HCT116 (cell line): Measurements from ENCODE around the gene TCP11. TPM values are rescaled to one million over a fixed set of nuclear protein-coding genes. Genes with fewer than 3 reads are reported as not detected.

ENCODE experiments used
- ATAC-seq: fragments of 200-7000 bp; cut with Tn5 transposase; 2 replicates; pipeline ENCODE4 v1.9.1; 2020; ENCODE audit warnings: mild to moderate bottlenecking, moderate library complexity
- BruUV-seq: library from RNA; stranded (reverse); fragments of 400-500 nt; replicated peaks from 2 replicates; lab custom pipeline; 2021; lab: Mats Ljungman, UMichigan
- CTCF ChIA-PET: fragments of 300-600 bp; sonication (Branson Sonifier 250); formaldehyde crosslinking; loops from one replicate; lab custom pipeline; 2021; ENCODE audit warnings: antibody characterized with exemption; lab: Charles Lee
- POLR2A ChIA-PET: fragments of 300-600, 350-600 bp; sonication (Branson Sonifier 250); formaldehyde crosslinking; loops from one replicate; lab custom pipeline; 2021; ENCODE audit warnings: antibody characterized with exemption; lab: Charles Lee
- RAD21 ChIA-PET, 2 experiments: fragments of 300-600 bp; sonication (Branson Sonifier 250); formaldehyde crosslinking; loops; one replicate each; lab custom pipeline; 2023; ENCODE audit warnings: low total read pairs in 2 of 2; ENCODE audit not compliant: uncharacterized antibody in 2 of 2, unreplicated experiment in 2 of 2, low non-redundant PET in 1 of 2; lab: Charles Lee
- DNase-seq: peaks from one replicate; pipeline ENCODE4 v3.0.0-alpha.2; 2010; ENCODE audit warnings: low read depth, low spot score
- H2AFZ ChIP-seq: fragments of 200-600 bp; shearing (Covaris generic), sonication (generic); 2 replicates; pipeline ENCODE4 v1.6.1; 2017; ENCODE audit warnings: low read depth, mixed run types, mixed read lengths, antibody characterized with exemption, low read length; ENCODE audit not compliant: poor library complexity, severe bottlenecking
- H3K27ac ChIP-seq: 2 replicates; pipeline ENCODE4 v1.5.1; 2012; ENCODE audit warnings: low read depth, low read length
- H3K27me3 ChIP-seq: fragments of 200-600 bp; sonication (generic); 2 replicates; pipeline ENCODE4 v1.6.1; 2016; ENCODE audit warnings: mixed run types, low read length, mixed read lengths; ENCODE audit not compliant: insufficient read depth
- H3K36me3 ChIP-seq, 2 experiments: fragments of 200-500 bp in 1 of 2; fragments of 200-600 bp in 1 of 2; sonication (Bioruptor generic) in 1 of 2; sonication (generic) in 1 of 2; 2 replicates each; pipeline versions ENCODE4 v1.5.1 to v1.6.1; 2014 to 2016; ENCODE audit warnings: low read length in 2 of 2, inconsistent platforms in 1 of 2, mixed read lengths in 1 of 2, mixed run types in 1 of 2; ENCODE audit not compliant: insufficient read depth in 2 of 2, control insufficient read depth in 1 of 2
- H3K4me1 ChIP-seq, 2 experiments: fragments of 200-600 bp in 1 of 2; sonication (generic) in 1 of 2; 2 replicates each; pipeline versions ENCODE4 v1.5.1 to v1.6.1; 2012 to 2017; ENCODE audit warnings: low read length in 2 of 2, inconsistent platforms in 1 of 2, mild to moderate bottlenecking in 1 of 2, mixed read lengths in 1 of 2, mixed run types in 1 of 2, moderate library complexity in 1 of 2; ENCODE audit not compliant: insufficient read depth in 2 of 2, control insufficient read depth in 1 of 2
- H3K4me2 ChIP-seq: fragments of 200-600 bp; sonication (generic); 2 replicates; pipeline ENCODE4 v1.6.1; 2017; ENCODE audit warnings: mixed run types, low read length, mixed read lengths
- H3K4me3 ChIP-seq, 2 experiments: fragments of 200-600 bp in 1 of 2; sonication (generic) in 1 of 2; replicated peaks in 1 of 2; 2 replicates each; pipeline ENCODE4 v1.5.1; 2011 to 2016; ENCODE audit warnings: low read length in 2 of 2, control low read depth in 1 of 2, low read depth in 1 of 2, mild to moderate bottlenecking in 1 of 2, mixed read lengths in 1 of 2, mixed run types in 1 of 2
- H3K79me2 ChIP-seq: fragments of 200-600 bp; sonication (generic); 2 replicates; pipeline ENCODE4 v1.6.1; 2017; ENCODE audit warnings: mild to moderate bottlenecking, mixed run types, low read length, moderate library complexity, mixed read lengths; ENCODE audit not compliant: insufficient read depth
- H3K9ac ChIP-seq: fragments of 200-600 bp; sonication (generic); 2 replicates; pipeline ENCODE4 v1.6.1; 2016; ENCODE audit warnings: low read length, mixed read lengths
- H3K9me2 ChIP-seq: fragments of 200-600 bp; sonication (generic), shearing (Covaris generic); 2 replicates; pipeline ENCODE4 v1.6.1; 2017; ENCODE audit warnings: mixed run types, mild to moderate bottlenecking, moderate library complexity; ENCODE audit not compliant: insufficient read depth
- H3K9me3 ChIP-seq, 2 experiments: fragments of 200-500 bp in 1 of 2; fragments of 200-600 bp in 1 of 2; sonication (Bioruptor generic) in 1 of 2; sonication (generic) in 1 of 2; 2 replicates each; pipeline ENCODE4 v1.6.1; 2014 to 2017; ENCODE audit warnings: low read length in 2 of 2, mixed read lengths in 2 of 2, inconsistent platforms in 1 of 2, low read depth in 1 of 2, mild to moderate bottlenecking in 1 of 2, mixed run types in 1 of 2, moderate library complexity in 1 of 2; ENCODE audit not compliant: control insufficient read depth in 1 of 2, insufficient read depth in 1 of 2
- H4K20me1 ChIP-seq: fragments of 200-600 bp; sonication (generic), shearing (Covaris generic); 2 replicates; pipeline ENCODE4 v1.6.1; 2017; ENCODE audit warnings: mixed run types, mild to moderate bottlenecking, moderate library complexity; ENCODE audit not compliant: insufficient read depth
- CEBPB ChIP-seq: IDR thresholded peaks from 2 replicates; pipeline ENCODE4 v1.6.1; 2012; ENCODE audit warnings: low read depth
- EGR1 ChIP-seq: IDR thresholded peaks from 2 replicates; pipeline ENCODE4 v1.6.1; 2012; ENCODE audit warnings: low read depth
- EZH2 ChIP-seq: fragments of 200-600 bp; sonication (generic); IDR thresholded peaks from 2 replicates; pipeline ENCODE4 v1.6.1; 2017; ENCODE audit warnings: antibody characterized with exemption, mixed run types
- EZH2phosphoT487 ChIP-seq: fragments of 200-600 bp; IDR thresholded peaks from 2 replicates; pipeline ENCODE4 v1.6.1; 2018; ENCODE audit warnings: antibody characterized with exemption, borderline replicate concordance
- FOSL1 ChIP-seq: IDR thresholded peaks from 2 replicates; pipeline ENCODE4 v1.6.1; 2012; ENCODE audit warnings: low read depth
- JUND ChIP-seq: IDR thresholded peaks from 2 replicates; pipeline ENCODE4 v1.6.1; 2012
- POLR2A ChIP-seq: IDR thresholded peaks from 2 replicates; pipeline ENCODE4 v1.7.0; 2011; ENCODE audit warnings: borderline replicate concordance; ENCODE audit not compliant: insufficient read depth, insufficient read length; ENCODE audit errors: extremely low read depth
- SIN3A ChIP-seq: IDR thresholded peaks from 2 replicates; pipeline ENCODE4 v1.6.1; 2012; ENCODE audit warnings: low read depth
- SP1 ChIP-seq: IDR thresholded peaks from 2 replicates; pipeline ENCODE4 v1.6.1; 2012; ENCODE audit warnings: low read depth
- YY1 ChIP-seq: IDR thresholded peaks from 2 replicates; pipeline ENCODE4 v1.6.1; 2011; ENCODE audit warnings: low read length, low read depth, moderate library complexity, mild to moderate bottlenecking; ENCODE audit not compliant: insufficient replicate concordance; ENCODE audit errors: extremely low read depth
- ZBTB33 ChIP-seq: IDR thresholded peaks from 2 replicates; pipeline ENCODE4 v1.6.1; 2011; ENCODE audit warnings: mild to moderate bottlenecking, low read length, moderate library complexity; ENCODE audit not compliant: insufficient replicate concordance; ENCODE audit errors: extremely low read depth
- ZFX ChIP-seq: fragments of 450-650 bp; IDR thresholded peaks from 2 replicates; pipeline ENCODE4 v1.6.1; 2017
- ZNF274 ChIP-seq: fragments of 200-500 bp; sonication (Bioruptor generic); IDR thresholded peaks from 2 replicates; pipeline ENCODE4 v1.6.1; 2014; ENCODE audit warnings: mild to moderate bottlenecking, low read depth, low read length, inconsistent platforms
- intact Hi-C: fragments of 100-400 bp; cut with micrococcal nuclease; formaldehyde crosslinking; loops from 2 replicates; pipeline ENCODE4 v1.10.0; 2022
- total RNA-seq: library from RNA; stranded (reverse); gene quantifications from one replicate; pipeline ENCODE4 v1.2.1, GENCODE V29; 2021; ENCODE audit not compliant: unreplicated experiment
- TF ChIP-seq, protein P1 (sequence below): IDR thresholded peaks from 2 replicates; pipeline ENCODE4 v1.6.1; 2012; ENCODE audit warnings: low read depth

TCP11 gene
- total RNA-seq, 1 experiment from 2014 or later, result not detected

- no peak overlapping the region for H3K4me2 ChIP-seq
- no peak overlapping the region for H2AFZ ChIP-seq
- no peaks in the 10 kb centered on the region for H3K9me2 ChIP-seq
- no peaks in the 10 kb centered on the region for H3K36me3 ChIP-seq
- no peaks in the 10 kb centered on the region for H3K27me3 ChIP-seq
- no TSS peak for BruUV-seq
- H3K27ac ChIP-seq, result no peak overlapping the region
- no peak for ATAC-seq
- H3K9me3 ChIP-seq, result no peaks in the 10 kb centered on the region
- H3K4me3 ChIP-seq, result no peak overlapping the region
- no peaks in the 10 kb centered on the region for H3K79me2 ChIP-seq
- ChIA-PET RAD21 (no interaction called here), POLR2A (no interaction called here), CTCF (no interaction called here)
- no peaks in the 10 kb centered on the region for H4K20me1 ChIP-seq
- H3K9ac ChIP-seq, result no peak overlapping the region
- DNase-seq, result no peak
- intact Hi-C loops, result no loop called here
- H3K4me1 ChIP-seq, result no peaks in the 10 kb centered on the region
- TF ChIP-seq EZH2 (no peak), YY1 (no peak), ZNF274 (no peak)
Measured at GRCh38 chr6:35165630-35166071, 24.5 kb upstream of the TCP11 start.

DNA sequence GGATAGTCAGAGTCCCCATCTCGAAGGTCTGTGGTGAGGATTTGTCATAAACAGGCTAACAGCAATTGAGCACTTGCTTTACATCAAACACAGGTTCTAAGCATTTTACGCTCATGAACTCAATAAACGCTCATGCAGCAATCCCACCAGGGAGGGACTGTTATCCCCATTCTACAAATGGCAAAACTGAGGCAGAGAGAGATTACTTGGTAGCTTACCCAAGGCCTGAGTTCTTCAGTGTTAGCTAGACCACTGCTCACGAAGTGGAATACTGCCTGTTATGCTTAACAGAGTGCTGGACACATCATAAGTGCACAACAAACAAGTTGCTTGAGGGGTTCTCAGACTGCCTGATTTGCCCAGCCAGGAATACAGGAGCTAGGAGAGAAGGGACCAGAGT, 23.7 kb upstream of the TCP11 start:
- H3K27me3 ChIP-seq, result no peaks in the 10 kb centered on the region
- no peaks in the 10 kb centered on the region for H4K20me1 ChIP-seq
- CTCF ChIA-PET, result no interaction called here
- H3K9me3 ChIP-seq, result no peaks in the 10 kb centered on the region
- no peak overlapping the region for H3K27ac ChIP-seq
- POLR2A ChIA-PET, result no interaction called here
- no peaks in the 10 kb centered on the region for H3K9me2 ChIP-seq
- H3K9ac ChIP-seq, result no peak overlapping the region
- RAD21 ChIA-PET, result no interaction called here
- intact Hi-C loops, result no loop called here
- no peaks in the 10 kb centered on the region for H3K4me1 ChIP-seq
- no peak for TF ChIP-seq SP1
- TF ChIP-seq POLR2A, result no peak
- TF ChIP-seq JUND, result no peak
- TF ChIP-seq EGR1, result no peak
- TF ChIP-seq EZH2phosphoT487, result no peak
- TF ChIP-seq SIN3A, result no peak
- no peak for TF ChIP-seq CEBPB
- no peak for TF ChIP-seq YY1
- TF ChIP-seq ZNF274, result no peak
- no peak for TF ChIP-seq EZH2
- no peak for TF ChIP-seq FOSL1
- no peak for TF ChIP-seq ZBTB33
- TF ChIP-seq ZFX, result no peak
- TF ChIP-seq, protein P1, sequence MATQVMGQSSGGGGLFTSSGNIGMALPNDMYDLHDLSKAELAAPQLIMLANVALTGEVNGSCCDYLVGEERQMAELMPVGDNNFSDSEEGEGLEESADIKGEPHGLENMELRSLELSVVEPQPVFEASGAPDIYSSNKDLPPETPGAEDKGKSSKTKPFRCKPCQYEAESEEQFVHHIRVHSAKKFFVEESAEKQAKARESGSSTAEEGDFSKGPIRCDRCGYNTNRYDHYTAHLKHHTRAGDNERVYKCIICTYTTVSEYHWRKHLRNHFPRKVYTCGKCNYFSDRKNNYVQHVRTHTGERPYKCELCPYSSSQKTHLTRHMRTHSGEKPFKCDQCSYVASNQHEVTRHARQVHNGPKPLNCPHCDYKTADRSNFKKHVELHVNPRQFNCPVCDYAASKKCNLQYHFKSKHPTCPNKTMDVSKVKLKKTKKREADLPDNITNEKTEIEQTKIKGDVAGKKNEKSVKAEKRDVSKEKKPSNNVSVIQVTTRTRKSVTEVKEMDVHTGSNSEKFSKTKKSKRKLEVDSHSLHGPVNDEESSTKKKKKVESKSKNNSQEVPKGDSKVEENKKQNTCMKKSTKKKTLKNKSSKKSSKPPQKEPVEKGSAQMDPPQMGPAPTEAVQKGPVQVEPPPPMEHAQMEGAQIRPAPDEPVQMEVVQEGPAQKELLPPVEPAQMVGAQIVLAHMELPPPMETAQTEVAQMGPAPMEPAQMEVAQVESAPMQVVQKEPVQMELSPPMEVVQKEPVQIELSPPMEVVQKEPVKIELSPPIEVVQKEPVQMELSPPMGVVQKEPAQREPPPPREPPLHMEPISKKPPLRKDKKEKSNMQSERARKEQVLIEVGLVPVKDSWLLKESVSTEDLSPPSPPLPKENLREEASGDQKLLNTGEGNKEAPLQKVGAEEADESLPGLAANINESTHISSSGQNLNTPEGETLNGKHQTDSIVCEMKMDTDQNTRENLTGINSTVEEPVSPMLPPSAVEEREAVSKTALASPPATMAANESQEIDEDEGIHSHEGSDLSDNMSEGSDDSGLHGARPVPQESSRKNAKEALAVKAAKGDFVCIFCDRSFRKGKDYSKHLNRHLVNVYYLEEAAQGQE, result no peak
- no TSS peak for BruUV-seq
- H2AFZ ChIP-seq, result no peak overlapping the region
- no peaks in the 10 kb centered on the region for H3K79me2 ChIP-seq
- no peak overlapping the region for H3K4me3 ChIP-seq
- DNase-seq (no peak), ATAC-seq (no peak)
- H3K4me2 ChIP-seq, result no peak overlapping the region
- no peaks in the 10 kb centered on the region for H3K36me3 ChIP-seq
